Muscle of arm (tissue), 12 donors: ENCODE measurements around the gene CCDC43. TPM values are rescaled to one million over a fixed set of nuclear protein-coding genes. Genes with fewer than 3 reads are reported as not detected.

ENCODE experiments used
- DNase-seq: peaks from one replicate; pipeline ENCODE4 v3.0.0-alpha.2; 2013
- polyA plus RNA-seq, 12 donors: library from polyadenylated mRNA; unstranded; fragments of 120-200 nt; gene quantifications; one replicate each; pipeline ENCODE4 v1.2.1, GENCODE V29; 2013; ENCODE audit not compliant: insufficient read length in 12 of 12

The CCDC43 gene
- polyA plus RNA-seq, 12 donors = 29.0 to 41.6 (median 33.8) TPM; not detected in 1

- DNase-seq = no peak
These were observed 61.1 kb downstream of the CCDC43 start for GRCh38 chr17:44628243-44629188.

DNA sequence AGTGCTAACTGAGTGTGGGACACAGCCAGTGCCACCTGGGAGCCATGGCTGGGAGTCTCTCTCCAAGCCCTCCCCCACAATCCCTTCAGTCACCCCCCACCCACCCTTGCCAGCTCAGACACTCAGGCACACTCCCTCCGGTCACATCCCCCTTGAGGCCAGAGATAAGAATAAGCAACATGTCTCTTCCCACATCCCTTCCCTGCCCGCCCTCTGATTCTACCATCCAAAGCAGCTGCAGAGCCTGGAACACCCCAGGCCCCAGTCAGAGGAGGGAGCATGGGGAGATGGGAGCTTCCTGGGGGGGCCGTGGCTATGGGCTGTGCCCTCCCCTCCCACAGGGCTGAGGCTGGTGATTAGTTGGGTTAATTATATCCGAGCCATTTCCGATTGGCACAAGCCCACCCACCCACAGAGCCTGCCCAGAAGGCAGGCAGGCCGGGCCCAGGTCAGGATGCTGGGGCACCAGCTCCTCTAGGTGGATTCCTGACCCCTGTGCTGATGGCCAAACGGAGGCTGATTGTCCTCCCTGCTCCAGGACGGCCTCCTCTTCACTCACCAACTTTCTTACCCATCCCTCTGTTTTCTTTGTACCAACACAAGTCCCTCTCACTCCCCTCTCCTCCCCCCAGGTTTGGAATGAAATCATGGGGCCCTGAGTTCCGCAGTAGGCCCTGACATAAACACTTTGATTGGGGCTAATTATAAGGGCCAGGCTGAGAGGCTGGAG is 61.9 kb downstream of the CCDC43 start:
- DNase-seq = no peak

Other genes starting within 250 kb of the CCDC43 start
- gene GPATCH8, start 186.4 kb downstream of the CCDC43 start, polyA plus RNA-seq = 10 to 100 TPM in 11 of 12 donors, not detected in 1; 24.6 to 49.4 (median 34.6) TPM
- gene FZD2, start 132.3 kb downstream of the CCDC43 start, polyA plus RNA-seq = 10 to 100 TPM in 11 of 12 donors, not detected in 1; 10.2 to 19.2 (median 14.8) TPM
- gene MEIOC, start 33.3 kb downstream of the CCDC43 start, polyA plus RNA-seq = 1 to 10 TPM in 7 of 12 donors, under 1 TPM in 3, not detected in 2; 0.67 to 2.0 (median 1.3) TPM
- 10 to 100 TPM in 4 of 12 donors, 1 to 10 TPM in 7, not detected in 1; 5.5 to 18.5 (median 7.1) TPM for gene DBF4B, start 18.9 kb upstream of the CCDC43 start, polyA plus RNA-seq
- gene ADAM11, start 69.2 kb upstream of the CCDC43 start, polyA plus RNA-seq = 1 to 10 TPM in 8 of 12 donors, under 1 TPM in 2, not detected in 2; 0.96 to 4.1 (median 1.8) TPM
- 10 to 100 TPM in 11 of 12 donors, not detected in 1; 16.3 to 32.0 (median 21.9) TPM for gene GJC1, start 140.5 kb upstream of the CCDC43 start, polyA plus RNA-seq
- 1 to 10 TPM in 10 of 12 donors, not detected in 2; 2.5 to 6.5 (median 4.0) TPM for gene HIGD1B, start 158.1 kb upstream of the CCDC43 start, polyA plus RNA-seq
- gene EFTUD2, start 209.7 kb upstream of the CCDC43 start, polyA plus RNA-seq = 100 to 1,000 TPM in 1 of 12 donors, 10 to 100 TPM in 10, not detected in 1; 59.8 to 132 (median 68.8) TPM
- gene GFAP, start 225.7 kb upstream of the CCDC43 start, polyA plus RNA-seq = 1 to 10 TPM in 4 of 12 donors, under 1 TPM in 5, not detected in 3; 0.23 to 2.5 (median 0.68) TPM